EL (cell line): ENCODE results near the gene FBXO7.
A peak's percentile ranks its signal among the peaks of the same experiment; 100 is the strongest.

ENCODE experiments used
- DNase-seq: peaks from one replicate; pipeline ENCODE4 v3.0.0-alpha.2; 2016

Gene FBXO7

GRCh38 chr22:32533265-32534111 lies 58.9 kb downstream of the FBXO7 start:
- peak; percentile 66 for DNase-seq

GRCh38 chr22:32534252-32535235 lies 59.9 kb downstream of the FBXO7 start:
- DNase-seq = peak; percentile 83

GRCh38 chr22:32535531-32536190 lies 61.0 kb downstream of the FBXO7 start:
- no peak for DNase-seq

- no peak for DNase-seq
Observed at GRCh38 chr22:32536352-32536751, 61.7 kb downstream of the FBXO7 start.

- DNase-seq = no peak
Observed at GRCh38 chr22:32538521-32538920, 63.9 kb downstream of the FBXO7 start.

GRCh38 chr22:32539631-32540421 lies 65.2 kb downstream of the FBXO7 start:
- DNase-seq = peak; percentile 37

GRCh38 chr22:32541481-32541880 lies 66.9 kb downstream of the FBXO7 start:
- DNase-seq = no peak

- no peak for DNase-seq
Observed at GRCh38 chr22:32542066-32542676, 67.6 kb downstream of the FBXO7 start.

GRCh38 chr22:32542677-32543357 lies 68.2 kb downstream of the FBXO7 start:
- DNase-seq = no peak

GRCh38 chr22:32544953-32545558 lies 70.4 kb downstream of the FBXO7 start:
- peak; percentile 52 for DNase-seq

GRCh38 chr22:32545801-32546200 lies 71.2 kb downstream of the FBXO7 start:
- DNase-seq = peak; percentile 72

GRCh38 chr22:32546496-32546895 lies 71.9 kb downstream of the FBXO7 start:
- peak; percentile 29 for DNase-seq

- no peak for DNase-seq
Observed at GRCh38 chr22:32546935-32547334, 72.3 kb downstream of the FBXO7 start.

- DNase-seq = no peak
Observed at GRCh38 chr22:32548039-32548438, 73.4 kb downstream of the FBXO7 start.
